Esophagus mucosa (tissue), 1 donor: ENCODE data around the gene TRAF2. TPM values are rescaled to one million over a fixed set of nuclear protein-coding genes. Genes with fewer than 3 reads are reported as not detected.

Experiments used
- ATAC-seq: fragments of 200-7000 bp; cut with Tn5 transposase; one replicate; pipeline ENCODE4 v1.9.1; 2020
- total RNA-seq: library from RNA; stranded (reverse); gene quantifications from one replicate; pipeline ENCODE4 v1.2.4, GENCODE V29; 2023
- donor health status: DM: yes; HTN: yes; CAD: no.

Gene TRAF2
- total RNA-seq, 1 donor from 2014 or later: 11.1 TPM

GRCh38 chr9:136949817-136950655 lies 63.7 kb downstream of the TRAF2 start:
- peak; percentile 82 for ATAC-seq

GRCh38 chr9:136950656-136951276 lies 64.5 kb downstream of the TRAF2 start:
- ATAC-seq: no peak

DNA sequence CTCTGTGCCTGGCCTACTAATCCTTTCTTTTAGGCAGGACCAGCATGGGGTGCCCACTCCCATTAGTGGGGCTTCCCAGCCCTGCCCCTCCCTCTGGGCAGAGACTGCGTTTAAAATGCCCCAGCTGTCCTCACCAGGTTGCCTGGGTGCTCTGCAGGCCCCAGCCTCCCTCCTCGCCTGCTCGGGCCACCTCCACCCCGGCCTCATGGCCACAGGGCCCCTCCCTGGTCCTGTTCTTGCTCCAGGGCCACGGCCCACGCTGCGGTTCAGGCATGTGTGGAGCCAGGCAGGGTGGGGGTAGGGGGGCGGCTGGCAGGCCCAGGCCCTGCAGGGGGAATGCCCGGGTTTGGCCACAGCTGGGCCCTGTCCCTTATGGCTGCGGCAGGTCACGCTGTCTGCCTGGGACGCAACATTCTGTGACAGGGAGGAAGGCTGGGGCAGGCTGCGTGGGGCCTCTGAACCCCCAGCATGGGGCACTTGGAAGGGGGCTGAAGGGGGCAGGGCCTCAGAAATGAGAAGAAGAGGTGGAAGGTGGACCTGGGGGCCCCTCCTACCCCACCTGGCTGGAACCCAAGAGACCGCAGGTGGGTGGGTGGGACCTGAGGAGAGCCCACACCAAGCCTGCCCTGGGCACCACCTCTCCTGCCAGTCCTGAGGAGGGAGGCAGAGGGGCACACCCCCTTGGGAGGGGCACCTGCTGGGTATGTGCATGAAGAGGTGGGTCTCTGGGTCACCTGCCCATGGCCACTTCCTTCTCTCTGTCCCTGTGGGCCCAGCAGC lies 65.4 kb downstream of the TRAF2 start, which contains the start of gene LCN12:
LCN12 (plus strand) TSS at position 733 of the 780 bp plus-strand sequence. CDS start 55 bp downstream, outside the sequence.
- ATAC-seq: no peak

DNA sequence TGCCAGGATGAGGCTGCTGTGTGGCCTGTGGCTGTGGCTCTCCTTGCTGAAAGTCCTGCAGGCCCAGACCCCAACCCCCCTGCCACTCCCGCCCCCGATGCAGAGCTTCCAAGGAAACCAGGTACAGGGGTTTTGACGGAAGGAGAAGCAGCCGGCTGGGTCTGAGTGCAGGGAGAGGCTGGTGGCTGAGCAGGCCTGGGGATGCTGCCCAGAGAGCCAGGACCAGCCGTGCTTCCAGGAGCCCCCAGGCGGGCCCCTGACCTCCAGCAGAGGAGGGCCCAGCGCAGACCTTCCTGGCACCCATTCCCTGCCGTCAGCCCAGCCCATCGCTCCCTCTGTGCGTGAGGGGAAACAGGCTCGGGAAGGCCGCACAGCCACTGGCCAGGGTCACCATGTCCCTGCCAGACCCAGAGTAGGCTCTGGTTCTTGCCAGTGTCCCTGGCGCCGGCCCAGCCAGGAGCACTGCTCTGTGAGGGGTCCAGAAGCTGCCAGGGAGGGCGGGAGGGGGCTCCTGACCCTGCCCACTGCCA lies 66.1 kb downstream of the TRAF2 start:
- no peak for ATAC-seq

GRCh38 chr9:136952876-136953770 lies 66.8 kb downstream of the TRAF2 start:
- no peak for ATAC-seq

DNA sequence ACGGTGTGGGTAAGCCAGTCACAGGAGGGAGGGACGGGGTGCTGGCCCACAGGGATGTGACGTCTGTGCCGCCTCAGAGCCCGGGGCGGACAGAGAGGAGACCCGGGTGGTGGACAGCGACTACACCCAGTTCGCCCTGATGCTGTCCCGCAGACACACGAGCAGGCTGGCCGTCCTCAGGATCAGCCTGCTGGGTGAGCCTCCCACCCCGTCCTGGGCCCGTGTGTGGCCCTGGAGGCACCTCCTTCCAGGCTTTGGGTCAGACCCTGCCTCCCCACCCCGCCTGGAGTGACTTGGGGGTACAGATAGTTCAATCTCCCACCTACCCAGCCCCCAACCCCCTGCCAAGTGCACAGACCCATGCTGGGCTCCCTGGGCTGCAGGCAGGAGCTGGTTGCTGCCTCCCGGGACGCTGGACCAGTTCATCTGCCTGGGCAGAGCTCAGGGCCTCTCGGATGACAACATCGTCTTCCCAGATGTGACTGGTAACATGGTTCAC lies 67.5 kb downstream of the TRAF2 start:
- no peak for ATAC-seq

GRCh38 chr9:136954270-136955083 lies 68.2 kb downstream of the TRAF2 start:
- ATAC-seq: no peak

- ATAC-seq: no peak
Measured at GRCh38 chr9:136955202-136955942, 69.1 kb downstream of the TRAF2 start.

- no peak for ATAC-seq
Measured at GRCh38 chr9:136955943-136956335, 69.6 kb downstream of the TRAF2 start.

DNA sequence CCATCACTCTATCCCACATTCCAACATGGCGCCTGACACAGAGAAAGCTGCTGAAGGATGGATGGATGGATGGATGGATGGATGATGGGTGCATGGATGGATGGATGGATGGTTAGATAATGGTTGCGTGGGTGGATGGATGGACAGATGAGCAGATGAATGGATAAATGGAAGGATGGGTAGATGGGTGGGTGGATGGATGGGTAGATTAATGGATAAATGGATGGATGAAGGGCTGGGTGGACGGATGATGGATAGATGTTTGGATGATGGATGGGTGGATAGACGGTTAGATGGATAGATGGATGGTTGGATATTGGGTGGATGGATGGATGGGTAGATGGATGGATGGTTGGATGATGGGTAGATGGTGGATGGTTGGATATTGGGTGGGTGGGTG lies 70.3 kb downstream of the TRAF2 start:
- ATAC-seq: no peak

- ATAC-seq: no peak
Measured at GRCh38 chr9:136957461-136957860, 71.1 kb downstream of the TRAF2 start.

GRCh38 chr9:136957901-136958300 lies 71.6 kb downstream of the TRAF2 start:
- no peak for ATAC-seq

- no peak for ATAC-seq
Measured at GRCh38 chr9:136958473-136958872, 72.2 kb downstream of the TRAF2 start.

- no peak for ATAC-seq
Measured at GRCh38 chr9:136958898-136959850, 72.9 kb downstream of the TRAF2 start.

GRCh38 chr9:136960212-136960937 lies 74.1 kb downstream of the TRAF2 start:
- no peak for ATAC-seq

GRCh38 chr9:136960938-136961275 lies 74.6 kb downstream of the TRAF2 start:
- no peak for ATAC-seq

- peak; percentile 26 for ATAC-seq
Measured at GRCh38 chr9:136961279-136962065, 75.2 kb downstream of the TRAF2 start.
